Activated naive CD4-positive, alpha-beta T cell treated with anti-CD3 and anti-CD28 coated beads for 36 hours (primary cell): ENCODE data around the gene ADI1. TPM values are rescaled to one million over a fixed set of nuclear protein-coding genes. Genes with fewer than 3 reads are reported as not detected.

ENCODE experiments used
- CTCF ChIA-PET: fragments of 350-600 bp; sonication (Branson Sonifier 250); formaldehyde crosslinking; loops from one replicate; lab custom pipeline; 2021; ENCODE audit warnings: antibody characterized with exemption; lab: Charles Lee
- DNase-seq: peaks from one replicate; pipeline ENCODE4 v3.0.0-alpha.2; 2020
- H3K27ac Mint-ChIP-seq: one replicate; pipeline ENCODE4 v1.8.0; 2021; ENCODE audit warnings: mild to moderate bottlenecking, mixed read lengths
- H3K27me3 Mint-ChIP-seq: one replicate; pipeline ENCODE4 v1.8.0; 2021; ENCODE audit warnings: low read depth, mixed read lengths
- H3K36me3 Mint-ChIP-seq: one replicate; pipeline ENCODE4 v1.8.0; 2021; ENCODE audit warnings: low read depth, mixed read lengths
- H3K4me1 Mint-ChIP-seq: one replicate; pipeline ENCODE4 v1.8.0; 2021; ENCODE audit warnings: low read depth, mixed read lengths
- H3K4me3 Mint-ChIP-seq: one replicate; pipeline ENCODE4 v1.8.0; 2021; ENCODE audit warnings: mild to moderate bottlenecking, moderate library complexity, mixed read lengths
- H3K9me3 Mint-ChIP-seq: one replicate; pipeline ENCODE4 v1.8.0; 2021; ENCODE audit warnings: mixed read lengths
- intact Hi-C: fragments of 100-400 bp; cut with micrococcal nuclease; formaldehyde crosslinking; loops from one replicate; pipeline ENCODE4 v1.15.1; 2023
- total RNA-seq, 2 experiments: library from RNA; stranded (reverse); gene quantifications; one replicate each; pipeline ENCODE4 v1.2.3, GENCODE V29; 2021

Gene ADI1
- total RNA-seq, 2 experiments from 2014 or later = 45.6 to 49.8 TPM

- no peaks in the 10 kb centered on the region for H3K9me3 Mint-ChIP-seq
- H3K4me3 Mint-ChIP-seq = no peak overlapping the region
- H3K27ac Mint-ChIP-seq = no peak overlapping the region
- intact Hi-C loops = no loop called here
- H3K27me3 Mint-ChIP-seq = no peaks in the 10 kb centered on the region
- no peak for DNase-seq
- H3K36me3 Mint-ChIP-seq = peaks cover 18% of the 10 kb centered on the region
- H3K4me1 Mint-ChIP-seq = peaks cover 2% of the 10 kb centered on the region
- CTCF ChIA-PET = no interaction called here
Observed at GRCh38 chr2:3481011-3481400, 38.3 kb downstream of the ADI1 start.

DNA sequence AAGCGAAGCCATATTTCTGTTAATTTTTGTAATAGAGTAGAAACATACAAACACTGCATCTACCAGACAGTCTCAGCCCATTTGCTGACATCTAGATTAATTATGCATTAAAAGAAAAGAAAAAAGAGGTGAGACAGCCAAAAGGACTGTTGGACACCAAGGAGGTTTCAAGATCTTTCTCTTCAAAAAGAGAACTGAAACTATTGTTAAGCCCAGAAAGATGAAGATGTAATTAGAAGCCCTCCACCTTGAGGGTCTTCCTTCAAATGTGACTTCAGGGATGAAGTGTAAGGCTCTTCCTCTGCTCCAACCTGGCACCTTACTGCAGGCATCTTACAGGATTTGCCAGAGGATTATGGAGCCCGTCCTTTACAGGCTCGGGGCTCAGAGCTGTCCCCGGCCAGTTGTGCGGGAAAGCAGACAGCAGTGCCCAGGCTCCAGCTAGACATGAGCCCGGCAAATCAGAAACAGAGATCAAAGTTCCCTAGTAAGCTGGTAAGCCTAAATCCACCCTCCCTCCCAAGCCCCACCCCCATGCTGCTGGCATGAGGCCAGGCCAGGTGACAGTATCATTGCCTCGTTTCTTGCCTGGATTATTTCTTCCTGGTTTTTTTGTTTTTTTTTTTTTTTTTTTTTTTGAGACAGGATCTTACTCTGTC is 38.9 kb downstream of the ADI1 start:
- intact Hi-C loops = no loop called here
- peak overlapping the region; percentile 8 for H3K27ac Mint-ChIP-seq
- DNase-seq = no peak

GRCh38 chr2:3479430-3480320 is 39.7 kb downstream of the ADI1 start:
- peak overlapping the region; percentile 39 for H3K27ac Mint-ChIP-seq
- intact Hi-C loops = no loop called here
- H3K9me3 Mint-ChIP-seq = no peaks in the 10 kb centered on the region
- H3K27me3 Mint-ChIP-seq = no peaks in the 10 kb centered on the region
- DNase-seq = no peak
- CTCF ChIA-PET = no interaction called here
- H3K4me3 Mint-ChIP-seq = no peak overlapping the region
- H3K4me1 Mint-ChIP-seq = peaks cover 2% of the 10 kb centered on the region
- H3K36me3 Mint-ChIP-seq = peaks cover 13% of the 10 kb centered on the region

More for the DNA sequence above, 38.9 kb downstream of the ADI1 start:
- no peak overlapping the region for H3K4me3 Mint-ChIP-seq
- CTCF ChIA-PET = no interaction called here
- peaks cover 13% of the 10 kb centered on the region for H3K36me3 Mint-ChIP-seq
- no peaks in the 10 kb centered on the region for H3K27me3 Mint-ChIP-seq
- H3K4me1 Mint-ChIP-seq = peaks cover 2% of the 10 kb centered on the region
- no peaks in the 10 kb centered on the region for H3K9me3 Mint-ChIP-seq

DNA sequence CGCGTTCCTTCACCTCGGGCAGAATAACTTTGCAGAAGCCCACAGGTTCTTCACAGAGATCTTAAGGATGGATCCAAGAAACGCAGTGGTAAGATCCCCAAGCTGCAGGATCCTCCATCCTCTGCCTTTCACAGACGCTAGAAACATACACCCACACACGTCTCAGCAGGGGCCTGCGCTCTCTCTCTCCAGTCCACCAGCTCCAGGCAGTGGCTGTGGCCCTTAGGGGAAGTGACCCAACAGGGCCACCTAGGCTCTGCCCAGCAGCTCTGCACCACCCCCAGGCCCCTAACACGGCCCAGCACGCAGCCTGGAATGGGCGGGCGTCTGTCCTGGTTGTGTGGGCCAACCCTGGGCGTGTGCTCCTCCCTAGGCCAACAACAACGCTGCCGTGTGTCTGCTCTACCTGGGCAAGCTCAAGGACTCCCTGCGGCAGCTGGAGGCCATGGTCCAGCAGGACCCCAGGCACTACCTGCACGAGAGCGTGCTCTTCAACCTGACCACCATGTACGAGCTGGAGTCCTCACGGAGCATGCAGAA is 40.4 kb downstream of the ADI1 start:
- Mint-ChIP-seq H3K4me1 (peaks cover 2% of the 10 kb centered on the region), H3K27me3 (no peaks in the 10 kb centered on the region), H3K9me3 (no peaks in the 10 kb centered on the region), H3K27ac (no peak overlapping the region), H3K36me3 (peaks cover 13% of the 10 kb centered on the region), H3K4me3 (no peak overlapping the region)
- DNase-seq = no peak
- intact Hi-C loops = no loop called here
- CTCF ChIA-PET = no interaction called here

DNA sequence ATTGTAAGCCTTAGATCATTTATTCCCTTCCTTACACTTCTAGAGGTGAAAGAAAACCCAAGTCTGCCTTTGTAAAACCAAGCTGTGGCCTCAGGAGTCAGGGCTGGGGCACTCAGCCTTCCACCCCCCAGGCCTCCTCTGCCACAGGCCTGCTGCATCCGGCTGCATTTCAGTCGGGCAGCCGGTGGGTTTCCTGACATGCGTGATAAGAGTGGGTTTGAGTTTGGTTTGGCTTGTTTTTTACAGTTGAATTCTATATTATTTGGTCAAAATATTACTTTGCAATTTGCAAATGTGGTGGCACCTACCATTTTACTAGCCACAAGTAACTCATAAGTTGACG is 42.4 kb downstream of the ADI1 start:
- Mint-ChIP-seq H3K4me3 (no peak overlapping the region), H3K36me3 (peaks cover 13% of the 10 kb centered on the region), H3K27ac (no peak overlapping the region), H3K9me3 (no peaks in the 10 kb centered on the region), H3K27me3 (no peaks in the 10 kb centered on the region), H3K4me1 (peaks cover 2% of the 10 kb centered on the region)
- intact Hi-C loops = no loop called here
- CTCF ChIA-PET = no interaction called here
- DNase-seq = no peak

GRCh38 chr2:3476321-3476984 is 42.9 kb downstream of the ADI1 start:
- CTCF ChIA-PET = no interaction called here
- Mint-ChIP-seq H3K27ac (no peak overlapping the region), H3K4me1 (peaks cover 2% of the 10 kb centered on the region), H3K4me3 (no peak overlapping the region), H3K36me3 (peaks cover 12% of the 10 kb centered on the region), H3K27me3 (no peaks in the 10 kb centered on the region), H3K9me3 (no peaks in the 10 kb centered on the region)
- intact Hi-C loops = no loop called here
- no peak for DNase-seq

- Mint-ChIP-seq H3K36me3 (peaks cover 14% of the 10 kb centered on the region), H3K4me3 (no peak overlapping the region), H3K9me3 (no peaks in the 10 kb centered on the region), H3K27ac (no peak overlapping the region), H3K27me3 (no peaks in the 10 kb centered on the region), H3K4me1 (peaks cover 2% of the 10 kb centered on the region)
- intact Hi-C loops = no loop called here
- CTCF ChIA-PET = no interaction called here
- no peak for DNase-seq
Observed at GRCh38 chr2:3475771-3476170, 43.6 kb downstream of the ADI1 start.

DNA sequence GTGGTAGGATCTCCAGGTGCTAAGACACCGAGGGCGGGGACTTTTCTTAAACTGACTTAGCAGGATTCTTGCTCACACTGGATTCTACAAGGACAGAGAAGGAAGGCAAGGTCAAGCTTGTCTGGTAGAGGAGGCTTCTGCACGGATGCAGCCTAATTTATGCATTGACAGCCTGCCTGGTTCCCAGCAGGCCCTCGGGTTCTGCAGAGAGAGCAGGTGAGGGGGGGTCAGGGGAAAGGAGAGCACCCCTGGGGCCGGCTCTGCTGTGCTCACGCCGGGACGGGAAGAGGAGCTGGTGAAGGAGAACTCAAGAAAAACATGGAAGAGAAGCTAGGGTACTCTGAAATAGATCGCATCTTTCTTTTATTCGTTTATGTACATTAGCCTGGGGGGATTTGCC is 46.4 kb downstream of the ADI1 start:
- no peak overlapping the region for H3K27ac Mint-ChIP-seq
- H3K27me3 Mint-ChIP-seq = no peaks in the 10 kb centered on the region
- no peaks in the 10 kb centered on the region for H3K9me3 Mint-ChIP-seq
- H3K36me3 Mint-ChIP-seq = peaks cover 14% of the 10 kb centered on the region
- no peaks in the 10 kb centered on the region for H3K4me1 Mint-ChIP-seq
- intact Hi-C loops = no loop called here
- CTCF ChIA-PET = interaction anchor here (0.6 to 1.1 kb wide), 2 partner anchors 11 to 44 kb away, joined by 3 read pairs; no protein-coding TSS in a partner anchor
- no peak for DNase-seq
- H3K4me3 Mint-ChIP-seq = no peak overlapping the region

GRCh38 chr2:3472296-3472695 is 47.0 kb downstream of the ADI1 start:
- Mint-ChIP-seq H3K27me3 (no peaks in the 10 kb centered on the region), H3K27ac (no peak overlapping the region), H3K36me3 (peaks cover 18% of the 10 kb centered on the region), H3K9me3 (no peaks in the 10 kb centered on the region), H3K4me3 (no peak overlapping the region), H3K4me1 (no peaks in the 10 kb centered on the region)
- intact Hi-C loops = no loop called here
- DNase-seq = no peak
- CTCF ChIA-PET = interaction anchor here (1.1 kb wide), 1 partner anchor 10 kb away, joined by 3 read pairs; no protein-coding TSS in a partner anchor

- CTCF ChIA-PET = interaction anchor here (1.4 to 1.6 kb wide), 2 partner anchors 9 to 47 kb away, joined by 4 to 5 read pairs; no protein-coding TSS in a partner anchor
- Mint-ChIP-seq H3K27ac (no peak overlapping the region), H3K27me3 (no peaks in the 10 kb centered on the region), H3K9me3 (no peaks in the 10 kb centered on the region), H3K4me3 (no peak overlapping the region), H3K36me3 (peaks cover 18% of the 10 kb centered on the region), H3K4me1 (no peaks in the 10 kb centered on the region)
- DNase-seq = no peak
- intact Hi-C loops = no loop called here
Observed at GRCh38 chr2:3470856-3471737, 48.2 kb downstream of the ADI1 start.

- Mint-ChIP-seq H3K4me1 (no peaks in the 10 kb centered on the region), H3K9me3 (no peaks in the 10 kb centered on the region), H3K27ac (no peak overlapping the region), H3K4me3 (no peak overlapping the region), H3K36me3 (peaks cover 18% of the 10 kb centered on the region), H3K27me3 (no peaks in the 10 kb centered on the region)
- intact Hi-C loops = no loop called here
- CTCF ChIA-PET = interaction anchor here (1.4 to 1.6 kb wide), 2 partner anchors 8 to 46 kb away, joined by 4 to 5 read pairs; no protein-coding TSS in a partner anchor
- no peak for DNase-seq
Observed at GRCh38 chr2:3470166-3470651, 49.1 kb downstream of the ADI1 start.
